KOPT-K1 (cell line): ENCODE data around the gene COPRS.

Experiments used
- H3K27ac ChIP-seq: fragments of 200-600 bp; sonication (generic); 2 replicates; pipeline ENCODE4 v1.5.1; 2016; ENCODE audit warnings: antibody characterized with exemption, mild to moderate bottlenecking, low read depth, low read length; ENCODE audit not compliant: poor library complexity, severe bottlenecking
- H3K36me3 ChIP-seq: fragments of 200-600 bp; sonication (generic); 2 replicates; pipeline ENCODE4 v1.5.1; 2017; ENCODE audit warnings: antibody characterized with exemption, mild to moderate bottlenecking, low read length, moderate library complexity; ENCODE audit not compliant: insufficient read depth
- H3K9me3 ChIP-seq: fragments of 200-600 bp; sonication (generic); 2 replicates; pipeline ENCODE4 v1.5.1; 2017; ENCODE audit warnings: antibody characterized with exemption, low read length, mild to moderate bottlenecking; ENCODE audit not compliant: insufficient read depth, poor library complexity, severe bottlenecking

COPRS gene

DNA sequence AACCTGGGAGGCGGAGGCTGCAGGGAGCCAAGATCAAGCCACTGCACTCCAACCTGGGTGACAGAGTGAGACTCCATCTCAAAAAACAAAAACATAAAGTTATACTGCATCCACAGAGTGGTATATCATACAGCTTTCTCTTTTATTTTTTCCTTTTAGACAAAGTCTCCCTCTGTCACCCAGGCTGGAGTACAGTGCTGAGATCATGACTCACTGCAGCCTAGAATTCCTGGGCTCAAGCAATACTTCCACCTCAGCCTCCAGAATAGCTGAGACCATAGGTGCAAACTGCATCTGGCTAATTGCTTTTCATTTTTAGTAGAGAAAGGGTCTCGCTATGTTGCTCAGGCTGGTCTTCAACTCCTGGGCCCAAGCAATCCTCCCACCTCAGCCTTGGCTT lies 10.0 kb upstream of the COPRS start:
- no peak overlapping the region for H3K27ac ChIP-seq
- no peaks in the 10 kb centered on the region for H3K9me3 ChIP-seq
- peaks cover 98% of the 10 kb centered on the region for H3K36me3 ChIP-seq

- H3K36me3 ChIP-seq = peaks cover 40% of the 10 kb centered on the region
- H3K9me3 ChIP-seq = no peaks in the 10 kb centered on the region
- no peak overlapping the region for H3K27ac ChIP-seq
Observed at GRCh38 chr17:31859487-31860008, 504 bp upstream of the COPRS start.

GRCh38 chr17:31857920-31858641 lies 963 bp downstream of the COPRS start:
- H3K27ac ChIP-seq = peak overlapping the region; percentile 39
- H3K36me3 ChIP-seq = peaks cover 26% of the 10 kb centered on the region
- no peaks in the 10 kb centered on the region for H3K9me3 ChIP-seq

DNA sequence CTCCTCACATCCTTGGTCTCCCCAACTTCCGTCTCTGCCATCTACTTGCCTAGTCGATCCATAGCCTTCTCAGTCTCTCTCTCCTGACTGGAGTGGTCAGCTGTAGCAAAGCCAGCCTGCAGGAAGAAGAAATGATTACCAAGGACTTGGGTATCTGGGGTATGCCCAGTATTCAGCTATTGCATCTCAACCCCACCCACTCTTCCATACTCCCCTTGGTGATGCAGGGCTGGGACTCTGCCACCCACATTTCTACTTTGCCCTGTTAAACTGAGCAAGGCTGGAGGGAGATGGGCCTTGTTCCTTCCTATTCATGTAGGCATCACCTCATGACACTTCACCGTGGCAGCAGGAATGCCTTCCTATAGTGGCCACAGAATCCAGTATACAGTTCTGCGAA lies 2.3 kb downstream of the COPRS start:
- Histone ChIP-seq H3K9me3 (no peaks in the 10 kb centered on the region), H3K36me3 (peaks cover 26% of the 10 kb centered on the region), H3K27ac (no peak overlapping the region)

- Histone ChIP-seq H3K27ac (no peak overlapping the region), H3K36me3 (peaks cover 24% of the 10 kb centered on the region), H3K9me3 (no peaks in the 10 kb centered on the region)
Observed at GRCh38 chr17:31854672-31855071, 4.4 kb downstream of the COPRS start.

DNA sequence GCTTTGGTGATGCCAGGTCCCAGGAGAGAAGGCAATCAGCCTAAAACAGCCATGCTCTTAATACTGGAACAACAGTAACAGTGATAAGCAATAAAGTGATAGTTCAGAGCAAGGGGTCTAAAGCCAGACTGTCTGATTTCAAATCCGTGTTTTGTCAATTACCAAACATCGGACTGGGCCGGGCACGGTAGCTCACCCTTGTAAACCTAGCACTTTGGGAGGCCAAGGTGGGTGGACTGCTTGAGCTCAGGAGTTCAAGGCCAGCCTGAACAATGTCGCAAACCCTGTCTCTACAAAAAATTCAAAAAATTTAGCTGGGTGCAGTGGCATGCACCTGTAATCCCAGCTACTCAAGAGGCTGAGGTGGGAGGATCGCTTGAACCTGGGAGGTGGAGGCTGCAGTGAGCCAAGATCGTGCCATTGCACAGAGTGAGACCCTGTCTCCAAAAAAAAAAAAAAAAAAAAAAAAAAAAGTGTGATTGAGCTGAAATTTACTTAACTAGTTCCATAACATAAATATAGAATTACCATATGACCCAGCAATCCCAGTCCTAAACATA lies 5.1 kb downstream of the COPRS start:
- H3K36me3 ChIP-seq = peaks cover 24% of the 10 kb centered on the region

GRCh38 chr17:31845291-31845690 lies 13.8 kb downstream of the COPRS start:
- H3K36me3 ChIP-seq = no peaks in the 10 kb centered on the region
- H3K27ac ChIP-seq = no peak overlapping the region
- H3K9me3 ChIP-seq = no peaks in the 10 kb centered on the region

More for the DNA sequence above, 5.1 kb downstream of the COPRS start:
- Histone ChIP-seq H3K27ac (no peak overlapping the region), H3K9me3 (no peaks in the 10 kb centered on the region)

- H3K9me3 ChIP-seq = no peaks in the 10 kb centered on the region
- H3K27ac ChIP-seq = no peak overlapping the region
- H3K36me3 ChIP-seq = no peaks in the 10 kb centered on the region
Observed at GRCh38 chr17:31843070-31843745, 15.8 kb downstream of the COPRS start.

GRCh38 chr17:31842195-31843069 lies 16.6 kb downstream of the COPRS start:
- no peaks in the 10 kb centered on the region for H3K9me3 ChIP-seq
- H3K36me3 ChIP-seq = no peaks in the 10 kb centered on the region
- H3K27ac ChIP-seq = no peak overlapping the region

DNA sequence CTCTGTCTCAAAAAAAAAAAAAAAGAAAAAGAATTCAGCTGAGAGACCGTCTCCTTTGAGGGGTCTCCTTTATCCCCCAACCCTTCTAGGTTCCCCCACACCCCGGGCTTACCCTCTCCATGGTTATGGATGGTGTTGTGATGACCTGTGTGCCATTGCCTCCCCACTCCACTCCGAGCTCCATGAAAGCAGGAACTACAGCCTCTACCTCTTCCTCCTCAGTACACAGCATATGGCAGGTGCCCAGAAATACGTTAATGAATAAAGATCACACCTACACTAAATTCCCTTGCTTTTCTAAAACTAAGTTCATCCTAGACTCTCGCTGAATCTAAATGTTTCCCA lies 17.2 kb downstream of the COPRS start:
- H3K36me3 ChIP-seq = no peaks in the 10 kb centered on the region
- H3K9me3 ChIP-seq = no peaks in the 10 kb centered on the region
- no peak overlapping the region for H3K27ac ChIP-seq

- H3K27ac ChIP-seq = no peak overlapping the region
- H3K36me3 ChIP-seq = no peaks in the 10 kb centered on the region
- H3K9me3 ChIP-seq = no peaks in the 10 kb centered on the region
Observed at GRCh38 chr17:31838636-31839225, 20.3 kb downstream of the COPRS start.

- H3K27ac ChIP-seq = no peak overlapping the region
- H3K9me3 ChIP-seq = no peaks in the 10 kb centered on the region
- no peaks in the 10 kb centered on the region for H3K36me3 ChIP-seq
Observed at GRCh38 chr17:31835984-31836383, 23.1 kb downstream of the COPRS start.

DNA sequence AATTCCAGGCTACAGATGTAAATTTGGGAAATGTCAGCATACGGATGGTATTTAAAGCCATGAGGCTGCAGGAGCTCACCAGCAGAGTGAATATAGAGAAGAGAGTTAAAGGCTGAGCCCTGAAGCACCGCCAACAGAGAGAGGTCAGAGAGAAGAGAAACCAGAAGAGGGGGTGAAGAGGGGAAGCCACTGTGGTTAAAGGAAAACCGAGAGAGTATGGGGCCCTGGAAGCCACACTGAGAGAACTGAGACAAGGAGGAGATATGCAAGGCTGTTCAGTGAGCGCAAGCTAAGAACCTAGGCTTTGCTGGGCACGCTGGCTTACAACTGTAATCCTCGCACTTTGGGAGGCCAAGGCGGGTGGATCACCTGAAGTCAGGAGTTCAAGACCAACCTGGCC lies 24.6 kb downstream of the COPRS start:
- H3K27ac ChIP-seq = no peak overlapping the region
- no peaks in the 10 kb centered on the region for H3K36me3 ChIP-seq
- no peaks in the 10 kb centered on the region for H3K9me3 ChIP-seq

GRCh38 chr17:31832746-31833145 lies 26.3 kb downstream of the COPRS start:
- Histone ChIP-seq H3K9me3 (no peaks in the 10 kb centered on the region), H3K36me3 (no peaks in the 10 kb centered on the region), H3K27ac (no peak overlapping the region)
